NCI-H510A treated with DMSO at 0.1 percent for 48 hours (cell line): ENCODE results near the gene HLA-E.
"Not testable (repeated sequence)": the region's sequence is repeated elsewhere in the genome, so short reads cannot be mapped to it uniquely, and the experiment has no call there.

Experiments
- DNase-seq: peaks from one replicate; lab custom pipeline; 2025; lab: John Stamatoyannopoulos, UW

The HLA-E gene

DNA sequence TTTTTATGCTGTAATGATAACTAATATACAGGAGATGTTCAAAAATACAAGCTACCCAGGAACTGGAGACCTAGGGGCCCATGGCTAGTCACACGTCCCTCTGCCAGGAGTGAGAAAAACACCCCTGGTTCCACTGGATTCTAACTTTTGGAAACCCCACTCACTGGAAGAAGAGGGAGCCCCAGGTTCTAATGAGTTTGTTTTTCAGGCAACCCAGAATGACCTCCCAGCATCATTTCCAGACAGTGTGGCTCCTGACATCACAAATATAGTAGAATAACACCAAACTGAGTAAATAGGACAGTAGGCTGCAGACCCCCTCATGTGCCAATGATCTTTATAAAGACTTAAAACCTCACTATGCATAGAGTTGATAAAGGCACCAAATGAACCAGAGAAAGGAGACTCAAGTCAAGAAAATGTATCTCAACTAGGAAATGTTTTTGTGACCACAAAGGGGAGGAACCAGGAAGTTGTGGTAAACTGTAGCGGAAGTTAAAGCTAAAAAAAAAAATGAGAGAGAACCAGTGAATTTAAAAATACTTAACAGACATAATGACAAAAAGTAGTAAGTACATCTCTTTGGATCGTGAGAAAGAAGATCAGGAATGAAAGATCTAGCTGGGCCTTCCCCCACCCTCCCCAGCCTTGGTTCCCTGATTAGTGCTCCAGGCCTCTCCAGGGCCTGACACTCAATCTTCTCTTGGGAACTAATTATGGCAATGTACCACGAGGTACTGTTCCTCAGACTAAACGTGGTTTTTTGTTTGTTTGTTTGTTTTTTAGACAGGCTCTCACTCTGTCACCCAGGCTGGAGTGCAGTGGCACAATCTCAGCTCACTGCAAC lies 19.8 kb downstream of the HLA-E start:
- DNase-seq, result no peak

- no peak for DNase-seq
These were observed 21.3 kb downstream of the HLA-E start for GRCh38 chr6:30510419-30511168.

- DNase-seq, result no peak
These were observed 21.8 kb downstream of the HLA-E start for GRCh38 chr6:30511169-30511546.

DNA sequence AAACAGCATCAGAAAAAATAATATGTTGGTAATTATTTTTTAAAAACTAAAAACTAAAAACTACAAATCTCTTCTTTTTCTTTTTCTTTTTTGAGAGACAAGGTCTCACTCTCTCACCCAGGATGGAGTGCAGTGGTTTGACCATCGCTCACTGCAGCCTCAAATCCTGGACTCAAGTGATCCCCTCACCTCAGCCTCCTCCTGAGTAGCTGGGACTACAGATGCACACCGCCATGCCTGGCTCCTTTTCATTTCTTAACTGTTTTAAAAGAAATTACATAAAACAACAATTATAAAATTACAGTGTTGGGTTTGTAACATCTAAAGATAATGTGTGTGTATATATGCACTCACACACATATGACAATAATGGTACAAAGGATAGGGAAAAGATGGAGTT lies 24.1 kb downstream of the HLA-E start:
- no peak for DNase-seq

- DNase-seq, result no peak
These were observed 25.8 kb downstream of the HLA-E start for GRCh38 chr6:30515106-30515505.

DNA sequence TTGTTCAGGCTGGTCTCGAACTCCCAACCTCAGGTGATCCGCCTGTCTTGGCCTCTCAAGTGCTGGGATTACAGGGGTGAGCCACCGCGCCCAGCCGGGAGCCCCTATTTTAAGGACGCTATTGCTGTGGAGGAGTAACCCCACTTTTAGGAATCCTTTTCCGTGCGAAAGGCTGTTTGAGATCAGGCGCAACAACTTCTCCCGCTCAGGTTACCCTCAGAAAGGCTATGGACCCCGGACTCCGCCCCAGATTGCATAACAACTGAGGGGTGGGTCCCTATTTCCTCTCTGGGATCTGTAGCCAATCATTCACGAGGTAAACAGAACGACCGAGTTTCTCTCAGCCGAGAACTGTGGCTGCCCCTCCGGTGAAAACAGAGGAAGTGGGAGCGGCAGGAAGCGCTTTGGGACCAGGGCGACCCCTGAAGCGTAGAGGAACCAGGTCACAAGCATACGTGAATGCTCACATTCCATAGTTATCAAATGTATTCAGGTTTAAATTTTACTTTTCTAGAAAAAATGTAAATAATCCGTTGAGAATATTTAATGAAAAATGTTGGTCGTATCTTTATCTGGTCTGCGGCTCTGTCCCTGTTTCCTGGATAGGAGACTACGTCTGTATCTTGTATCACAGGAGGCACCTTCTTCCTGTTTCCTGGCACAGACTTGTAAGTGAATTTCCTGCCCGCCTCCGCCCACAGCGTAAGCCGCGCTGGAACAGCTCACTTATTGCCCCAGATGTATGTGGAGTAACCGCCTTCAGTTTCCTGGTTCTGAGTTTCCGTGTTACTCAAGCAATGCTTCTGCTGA lies 26.8 kb downstream of the HLA-E start:
- peak; percentile 10 for DNase-seq

- not testable (repeated sequence) for DNase-seq
These were observed 27.4 kb downstream of the HLA-E start for GRCh38 chr6:30516754-30517076.

DNA sequence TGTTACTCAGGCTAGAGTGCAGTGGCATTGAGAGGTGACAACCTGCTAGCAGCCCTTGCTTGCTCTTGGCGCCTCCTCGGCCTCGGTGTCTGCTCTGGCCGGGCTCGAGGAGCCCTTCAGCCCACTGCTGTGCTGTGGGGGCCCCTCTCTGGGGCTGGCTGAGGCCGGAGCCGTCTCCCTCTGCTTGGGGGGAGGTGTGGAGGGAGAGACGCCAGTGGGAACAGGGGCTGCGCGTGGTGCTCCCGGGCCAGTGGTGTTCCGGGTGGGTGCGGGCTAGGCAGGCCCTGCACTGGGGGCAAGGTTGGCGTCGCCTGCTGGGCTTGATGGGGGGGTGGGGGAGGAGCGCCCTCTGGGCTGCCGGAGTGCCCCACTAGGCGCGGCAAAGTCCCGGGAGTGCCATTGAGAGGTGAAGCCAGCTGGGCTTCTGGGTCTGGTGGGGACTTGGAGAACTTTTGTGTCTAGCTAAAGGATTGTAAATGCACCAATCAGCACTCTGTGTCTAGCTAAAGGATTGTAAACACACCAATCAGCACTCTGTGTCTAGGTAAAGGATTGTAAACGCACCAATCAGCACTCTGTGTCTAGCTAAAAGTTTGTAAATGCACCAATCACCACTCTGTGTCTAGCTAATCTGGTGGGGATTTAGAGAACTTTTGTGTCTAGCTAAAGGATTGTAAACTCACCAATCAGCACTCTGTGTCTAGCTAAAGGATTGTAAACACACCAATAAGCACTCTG lies 28.6 kb downstream of the HLA-E start:
- not testable (repeated sequence) for DNase-seq

DNA sequence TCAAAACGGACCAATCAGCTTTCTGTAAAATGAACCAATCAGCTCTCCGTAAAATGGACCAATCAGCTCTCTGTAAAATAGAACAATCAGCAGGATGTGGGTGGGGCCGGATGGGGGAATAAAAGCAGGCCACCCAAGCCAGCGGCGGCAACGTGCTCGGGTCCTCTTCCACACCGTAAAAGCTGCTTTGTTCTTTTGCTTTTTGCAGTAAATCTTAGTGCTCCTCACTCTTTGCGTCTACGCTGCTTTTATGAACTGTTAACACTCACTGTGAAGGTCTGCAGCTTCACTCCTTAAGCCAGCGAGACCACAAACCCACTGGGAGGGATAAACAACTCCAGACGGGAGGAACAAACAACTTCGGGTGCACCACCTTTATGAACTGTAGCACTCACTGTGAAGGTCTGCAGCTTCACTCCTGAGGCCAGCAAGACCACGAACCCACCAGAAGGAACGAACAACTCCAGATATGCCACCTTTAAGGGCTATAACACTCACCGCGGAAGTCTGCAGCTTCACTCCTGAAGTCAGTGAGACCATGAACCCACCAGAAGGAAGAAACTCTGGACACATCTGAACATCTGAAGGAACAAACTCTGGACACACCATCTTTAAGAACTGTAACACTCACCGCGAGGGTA lies 29.3 kb downstream of the HLA-E start:
- DNase-seq, result not testable (repeated sequence)

DNA sequence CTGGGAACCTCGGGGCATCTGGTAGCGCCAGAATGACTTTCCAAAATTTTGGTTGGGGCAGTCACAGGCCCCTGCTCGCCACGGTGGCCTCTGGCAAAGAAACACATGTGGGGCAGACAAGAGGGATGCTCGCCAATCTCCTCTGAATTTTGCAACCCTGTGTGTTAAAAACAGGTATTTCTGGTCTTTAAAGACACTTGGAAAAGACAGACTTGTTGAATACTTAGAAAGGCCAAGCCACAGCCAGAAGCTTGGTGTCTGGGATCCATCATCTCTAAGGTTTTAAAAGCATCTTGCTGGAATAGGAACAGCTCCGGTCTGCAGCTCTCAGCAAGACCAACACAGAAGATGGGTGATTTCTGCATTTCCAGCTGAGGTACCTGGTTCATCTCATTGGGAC lies 31.2 kb downstream of the HLA-E start:
- no peak for DNase-seq

DNA sequence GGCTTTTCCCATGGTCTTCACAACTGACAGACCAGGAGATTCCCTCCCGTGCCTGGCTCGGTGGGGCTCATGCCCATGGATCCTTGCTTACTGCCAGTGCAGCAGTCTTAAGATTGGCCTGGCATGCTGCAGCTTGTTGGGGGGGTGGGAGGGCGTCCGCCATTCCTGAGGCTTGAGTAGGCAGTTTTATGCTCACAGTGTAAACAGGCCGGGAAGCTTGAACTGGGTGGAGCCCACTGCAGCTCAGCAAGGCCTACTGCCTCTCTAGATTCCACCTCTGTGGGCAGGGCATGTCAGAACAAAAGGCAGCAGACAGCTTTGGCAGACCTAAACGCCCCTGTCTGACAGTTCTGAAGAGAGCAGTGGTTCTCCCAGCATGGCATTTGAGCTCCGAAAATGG lies 31.8 kb downstream of the HLA-E start:
- not testable (repeated sequence) for DNase-seq

DNA sequence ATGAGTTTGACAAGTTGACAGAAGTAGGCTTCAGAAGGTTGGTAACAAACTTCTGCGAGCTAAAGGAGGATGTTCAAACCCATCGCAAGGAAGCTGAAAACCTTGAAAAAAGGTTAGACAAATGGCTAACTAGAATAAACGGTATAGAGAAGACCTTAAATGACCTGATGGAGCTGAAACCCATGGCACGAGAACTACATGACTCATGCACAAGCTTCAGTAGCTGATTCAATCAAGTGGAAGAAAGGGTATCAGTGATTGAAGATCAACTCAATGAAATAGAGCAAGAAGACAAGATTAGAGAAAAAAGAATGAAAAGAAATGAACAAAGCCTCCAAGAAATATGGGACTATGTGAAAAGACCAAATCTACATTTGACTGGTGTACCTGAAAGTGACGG lies 32.6 kb downstream of the HLA-E start:
- DNase-seq, result not testable (repeated sequence)

DNA sequence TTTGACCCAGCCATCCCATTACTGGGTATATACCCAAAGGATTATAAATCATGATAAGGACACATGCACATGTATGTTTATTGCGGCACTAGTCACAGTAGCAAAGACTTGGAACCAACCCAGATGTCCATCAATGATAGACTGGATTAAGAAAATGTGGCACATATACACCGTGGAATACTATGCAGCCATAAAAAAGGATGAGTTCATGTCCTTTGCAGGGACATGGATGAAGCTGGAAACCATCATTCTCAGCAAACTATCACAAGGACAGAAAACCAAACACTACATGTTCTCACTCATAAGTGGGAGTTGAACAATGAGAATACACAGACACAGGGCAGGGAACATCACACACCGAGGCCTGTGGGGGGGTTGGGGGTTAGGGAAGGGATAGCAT lies 37.1 kb downstream of the HLA-E start:
- DNase-seq, result not testable (repeated sequence)

GRCh38 chr6:30529349-30529875 lies 40.1 kb downstream of the HLA-E start:
- not testable (repeated sequence) for DNase-seq

- no peak for DNase-seq
These were observed 40.7 kb downstream of the HLA-E start for GRCh38 chr6:30530014-30530413.

DNA sequence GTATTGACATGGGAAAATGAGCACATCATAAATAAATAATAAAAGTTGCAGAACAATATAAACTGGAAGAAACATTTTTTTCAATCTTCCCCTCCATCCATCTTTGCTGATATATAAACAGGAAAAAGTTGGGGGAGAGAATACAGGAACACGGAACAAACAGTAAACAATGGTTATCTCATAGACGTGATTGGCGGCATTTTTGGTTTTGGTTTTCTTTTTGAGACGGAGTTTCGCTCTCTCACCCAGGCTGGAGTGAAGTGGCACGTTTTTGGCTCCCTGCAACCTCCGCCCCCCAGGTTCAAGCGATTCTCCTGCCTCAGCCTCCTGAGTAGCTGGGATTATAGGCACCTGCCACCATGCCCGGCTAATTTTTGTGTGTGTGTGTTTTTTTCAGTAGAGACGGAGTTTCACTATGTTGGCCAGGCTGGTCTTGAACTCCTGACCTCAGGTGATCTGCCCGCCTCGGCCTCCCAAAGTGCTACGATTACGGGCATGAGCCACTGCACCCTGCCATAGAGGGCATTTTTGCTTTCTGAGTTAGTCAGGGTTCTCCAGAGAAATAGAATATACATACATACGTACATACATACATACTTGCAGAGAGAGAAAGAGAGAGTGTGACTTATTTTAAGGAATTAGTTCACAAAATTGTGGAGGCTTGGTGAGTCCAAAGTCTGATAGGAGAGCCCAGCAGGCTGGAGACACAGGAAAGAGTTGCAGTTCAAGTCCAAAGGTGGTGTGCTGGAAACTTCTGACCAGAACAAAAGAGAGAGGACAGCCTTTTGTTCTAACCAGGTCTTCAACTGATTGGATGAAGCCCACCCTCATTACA lies 44.4 kb downstream of the HLA-E start:
- no peak for DNase-seq

GRCh38 chr6:30537931-30538330 lies 48.6 kb downstream of the HLA-E start:
- no peak for DNase-seq

DNA sequence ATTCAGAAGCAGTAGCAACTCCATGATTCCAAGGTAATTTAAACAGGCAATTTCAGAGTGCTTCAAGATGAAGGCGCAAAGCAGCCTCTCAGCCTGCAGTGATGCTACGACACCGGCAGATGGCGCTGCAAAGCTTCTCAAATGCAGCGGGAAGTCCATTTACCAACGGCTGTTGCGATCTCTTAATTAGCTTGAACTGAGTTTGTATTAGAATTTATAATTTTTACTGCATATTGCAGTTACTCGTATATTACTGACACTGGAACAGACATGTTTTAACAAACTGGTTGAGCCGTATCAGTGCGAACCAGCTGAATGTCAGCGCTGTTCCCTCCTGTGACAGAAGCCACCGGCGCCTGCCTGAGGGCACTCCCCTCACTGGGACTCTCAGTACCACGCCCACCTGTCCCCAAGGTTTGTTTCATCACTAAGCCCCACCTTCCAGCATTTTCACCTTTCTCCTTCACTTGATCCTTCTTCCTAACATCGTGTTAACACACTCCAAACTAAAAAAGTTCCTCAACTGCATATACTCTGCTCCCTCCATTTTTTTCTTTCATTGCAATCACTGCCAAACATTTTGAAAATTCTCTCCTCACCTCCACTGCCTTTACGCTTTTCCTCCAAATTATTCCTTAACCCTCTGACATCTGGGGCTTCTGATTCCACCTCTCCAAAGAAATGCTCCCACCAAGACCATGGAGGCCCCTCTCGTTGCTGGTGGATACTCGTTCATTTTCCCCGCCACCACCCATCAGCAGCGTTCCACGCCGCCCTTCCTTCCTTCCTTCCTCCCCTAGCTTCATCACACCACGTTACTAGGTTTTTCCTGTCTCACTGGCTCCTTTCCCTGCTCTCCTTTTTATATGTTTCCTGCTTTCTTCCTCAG lies 52.5 kb downstream of the HLA-E start:
- DNase-seq, result peak; percentile 88

DNA sequence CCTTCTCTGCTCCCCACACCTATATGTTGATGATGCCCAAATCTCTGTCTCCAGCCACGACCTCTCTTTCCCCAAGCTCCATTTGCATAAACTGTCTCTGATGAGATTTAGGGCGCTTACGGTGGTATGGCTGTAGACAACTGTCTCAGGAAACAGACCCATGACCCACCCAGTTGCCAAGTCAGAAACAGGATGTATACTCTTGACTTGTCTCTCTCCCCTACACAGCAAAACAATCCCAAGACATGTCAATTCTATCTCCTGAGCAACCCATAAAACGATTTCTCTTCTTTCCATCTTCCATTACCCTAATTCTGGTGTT lies 53.1 kb downstream of the HLA-E start:
- no peak for DNase-seq
